Renal cortical epithelial cell (primary cell): ENCODE results near the gene DUSP16. TPM values are rescaled to one million over a fixed set of nuclear protein-coding genes. Genes with fewer than 3 reads are reported as not detected.
"Not testable (repeated sequence)": the region's sequence is repeated elsewhere in the genome, so short reads cannot be mapped to it uniquely, and the experiment has no call there.

Experiments
- DNase-seq: peaks from one replicate; pipeline ENCODE4 v3.0.0-alpha.2; 2011; ENCODE audit warnings: low read depth
- total RNA-seq: library from RNA; depleted of rRNA; stranded (reverse); fragments of >200 nt; gene quantifications from 2 replicates; pipeline ENCODE4 v1.2.3, GENCODE V29; 2014

Gene DUSP16
- 22.4 and 24.7 TPM in 2 replicates for total RNA-seq

GRCh38 chr12:12562585-12563261 lies at the start of gene DUSP16:
Gene DUSP16, minus strand, starts transcription at chr12:12562863. Its CDS starts 41,765 bp downstream, at chr12:12521098.
- peak; percentile 94 for DNase-seq

GRCh38 chr12:12612358-12612757 lies 49.7 kb upstream of the DUSP16 start:
- peak; percentile 73 for DNase-seq

- peak; percentile 96 for DNase-seq
Measured at GRCh38 chr12:12611512-12612306, 49.0 kb upstream of the DUSP16 start, which contains the start of gene CREBL2. Gene CREBL2, plus strand, starts transcription at chr12:12611876. Its CDS starts 297 bp downstream, at chr12:12612173.

- DNase-seq, result no peak
Measured at GRCh38 chr12:12610711-12611110, 48.0 kb upstream of the DUSP16 start.

- DNase-seq, result no peak
Measured at GRCh38 chr12:12609692-12610091, 47.0 kb upstream of the DUSP16 start.

- peak; percentile 12 for DNase-seq
Measured at GRCh38 chr12:12608557-12608957, 45.9 kb upstream of the DUSP16 start.

- peak; percentile 93 for DNase-seq
Measured at GRCh38 chr12:12606781-12607589, 44.3 kb upstream of the DUSP16 start.

GRCh38 chr12:12604740-12605139 lies 42.1 kb upstream of the DUSP16 start:
- DNase-seq, result no peak

- no peak for DNase-seq
Measured at GRCh38 chr12:12600659-12601058, 38.0 kb upstream of the DUSP16 start.

GRCh38 chr12:12599750-12600643 lies 37.3 kb upstream of the DUSP16 start:
- DNase-seq, result no peak

GRCh38 chr12:12598864-12599263 lies 36.2 kb upstream of the DUSP16 start:
- DNase-seq, result no peak

- not testable (repeated sequence) for DNase-seq
Measured at GRCh38 chr12:12596598-12596997, 33.9 kb upstream of the DUSP16 start.

GRCh38 chr12:12595929-12596328 lies 33.3 kb upstream of the DUSP16 start:
- DNase-seq, result not testable (repeated sequence)

GRCh38 chr12:12592930-12593329 lies 30.3 kb upstream of the DUSP16 start:
- DNase-seq, result peak; percentile 78

GRCh38 chr12:12590961-12591360 lies 28.3 kb upstream of the DUSP16 start:
- no peak for DNase-seq

GRCh38 chr12:12588436-12588835 lies 25.8 kb upstream of the DUSP16 start:
- DNase-seq, result not testable (repeated sequence)

GRCh38 chr12:12587878-12588277 lies 25.2 kb upstream of the DUSP16 start:
- no peak for DNase-seq

- no peak for DNase-seq
Measured at GRCh38 chr12:12586879-12587675, 24.4 kb upstream of the DUSP16 start.

GRCh38 chr12:12585115-12585863 lies 22.6 kb upstream of the DUSP16 start:
- DNase-seq, result peak; percentile 70
